Sciatic nerve (tissue), 2 donors: ENCODE measurements around the gene TBC1D22A. TPM values are rescaled to one million over a fixed set of nuclear protein-coding genes. Genes with fewer than 3 reads are reported as not detected.
"Not testable (repeated sequence)": the region's sequence is repeated elsewhere in the genome, so short reads cannot be mapped to it uniquely, and the experiment has no call there.

Experiments
- ATAC-seq: fragments of 200-7000 bp; cut with Tn5 transposase; one replicate; pipeline ENCODE4 v1.9.1; 2020; ENCODE audit warnings: mild to moderate bottlenecking, moderate library complexity
- DNase-seq: peaks from one replicate; pipeline ENCODE4 v3.0.0-alpha.2; 2020; ENCODE audit warnings: low spot score
- intact Hi-C: fragments of 100-400 bp; cut with DNase I; formaldehyde crosslinking; loops from one replicate; pipeline ENCODE4 v1.14.2; 2022
- total RNA-seq: library from RNA; stranded (reverse); fragmentation: NEBNext Ultra II Directional; extraction: Animal tissue kit (Norgen Biotek cat#: 25700); gene quantifications from one replicate; pipeline ENCODE4 v1.2.1, GENCODE V29; 2021
- donor health status: DM: no; HTN: no; CAD: no.
- donor health status: DM: no; HTN: no; CAD: no.

The TBC1D22A gene
- total RNA-seq, 1 donor from 2014 or later: 36.3 TPM

DNA sequence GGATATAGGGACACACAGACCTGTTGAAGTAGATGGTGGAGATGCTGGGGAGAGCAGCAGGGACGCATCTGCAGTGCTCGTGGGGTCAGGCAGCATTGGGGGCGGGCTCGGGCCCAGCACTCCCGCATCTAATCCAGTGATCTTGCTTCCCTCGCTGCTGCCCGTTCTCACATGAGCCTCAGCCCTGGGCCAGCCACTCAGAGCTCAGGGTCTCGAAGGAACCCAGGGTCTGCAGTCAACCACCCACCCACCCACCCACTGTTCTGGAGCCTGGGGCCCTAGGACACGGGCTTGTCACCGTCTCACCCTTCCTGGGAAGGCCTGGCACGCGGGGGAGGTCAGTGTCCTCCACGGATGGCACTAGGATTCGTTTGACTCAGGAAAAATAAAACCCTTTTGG, 406.0 kb downstream of the TBC1D22A start:
- DNase-seq: peak; percentile 21
- no peak for ATAC-seq
- intact Hi-C loops: no loop called here

DNA sequence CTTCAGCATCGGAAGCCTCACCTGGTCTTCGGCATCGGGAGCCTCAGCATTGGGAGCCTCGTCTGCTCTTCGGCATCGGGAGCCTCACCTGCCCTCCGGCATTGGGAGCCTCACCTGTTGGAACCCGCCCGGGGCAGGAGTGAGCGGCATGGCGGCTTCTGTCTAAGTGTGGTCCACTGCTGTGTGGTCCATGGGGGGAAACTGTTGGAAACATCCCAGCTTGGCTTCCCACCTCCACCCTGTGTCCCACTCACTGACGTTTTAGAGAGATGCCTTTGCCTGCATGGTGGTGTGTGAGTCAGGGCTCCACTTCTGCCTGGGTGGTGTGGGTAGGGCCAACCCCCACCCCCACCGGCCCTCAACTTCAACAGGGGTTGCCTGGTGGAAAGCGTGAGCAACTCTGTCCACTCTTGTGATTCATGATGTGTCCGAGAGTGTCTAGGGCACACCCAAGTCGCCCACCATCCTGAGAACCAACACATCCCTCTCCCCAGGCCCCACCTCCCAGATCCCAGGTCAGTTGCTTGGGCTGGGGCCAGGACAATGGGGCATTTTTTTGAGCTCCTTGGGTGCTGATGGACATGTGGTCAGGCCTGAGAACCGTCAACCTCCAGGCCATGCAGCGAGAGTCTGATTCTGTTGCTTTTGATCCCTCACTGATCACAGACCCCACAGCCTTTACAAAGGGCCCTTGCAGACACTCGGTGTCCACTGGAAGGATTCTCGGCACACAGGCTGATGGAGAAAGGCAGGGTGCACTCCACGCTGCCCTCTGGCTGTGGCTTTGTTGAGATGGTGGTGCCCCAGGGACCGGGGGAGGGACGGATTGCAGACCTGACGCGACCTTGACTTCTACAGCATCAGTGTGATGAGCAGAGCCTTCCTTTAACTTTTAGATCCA, 406.7 kb downstream of the TBC1D22A start:
- ATAC-seq (no peak), DNase-seq (peak; percentile 52)
- intact Hi-C loops: no loop called here

DNA sequence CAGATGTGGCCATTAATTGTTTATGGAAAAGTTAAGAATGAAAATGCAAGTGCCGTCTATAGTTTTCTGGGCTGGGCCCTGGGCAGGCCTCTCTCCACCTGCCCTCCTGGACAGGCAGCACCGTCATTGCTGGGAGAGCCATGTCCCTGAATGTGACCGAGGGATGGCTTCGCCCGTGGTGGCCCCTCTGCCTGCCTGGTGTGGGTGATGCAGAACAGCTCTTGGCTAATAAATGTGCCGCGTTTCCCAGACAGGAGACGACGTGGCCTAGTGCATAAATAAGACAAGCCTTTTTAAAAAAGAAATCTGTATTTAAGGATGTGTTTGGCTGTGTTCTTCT, 407.3 kb downstream of the TBC1D22A start:
- DNase-seq (peak; percentile 40), ATAC-seq (no peak)
- intact Hi-C loops: no loop called here

DNA sequence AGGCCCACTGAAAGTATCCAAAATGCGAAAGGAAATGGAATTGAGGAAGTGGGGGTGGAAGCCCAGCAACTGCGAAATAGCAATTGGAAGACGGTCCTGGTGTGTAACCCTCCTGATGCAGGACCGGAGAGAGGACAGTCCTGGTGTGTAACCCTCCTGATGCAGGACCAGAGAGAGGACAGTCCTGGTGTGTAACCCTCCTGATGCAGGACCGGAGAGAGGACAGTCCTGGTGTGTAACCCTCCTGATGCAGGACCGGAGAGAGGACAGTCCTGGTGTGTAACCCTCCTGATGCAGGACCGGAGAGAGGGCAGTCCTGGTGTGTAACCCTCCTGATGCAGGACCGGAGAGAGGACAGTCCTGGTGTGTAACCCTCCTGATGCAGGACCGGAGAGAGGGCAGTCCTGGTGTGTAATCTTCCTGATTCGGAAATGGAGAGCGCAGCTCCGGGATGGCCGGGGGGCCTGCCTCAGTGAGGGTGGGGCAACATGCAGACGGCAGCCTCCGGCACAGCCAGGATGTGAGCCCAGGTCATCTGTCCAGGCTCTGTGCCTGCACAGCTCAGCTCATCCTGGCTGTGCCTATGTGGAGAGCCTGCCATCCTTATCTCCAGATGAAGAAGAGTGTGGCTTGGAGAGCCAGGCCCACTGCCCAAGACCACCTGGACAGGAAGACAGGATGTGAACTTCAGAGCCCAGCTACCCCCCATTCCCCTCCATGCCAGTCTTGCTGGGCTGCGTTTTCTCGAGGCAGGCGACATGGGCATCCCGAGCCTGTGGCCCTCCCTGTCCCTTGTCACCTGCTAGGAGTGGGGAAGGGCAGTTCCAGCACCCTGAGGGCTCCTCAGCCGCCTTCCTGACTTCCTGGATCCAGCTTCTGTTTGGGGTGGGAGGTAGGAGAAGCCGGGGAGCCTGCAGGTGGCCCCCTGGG, 408.3 kb downstream of the TBC1D22A start:
- intact Hi-C loops: not testable (repeated sequence)

GRCh38 chr22:47171441-47172221, 409.2 kb downstream of the TBC1D22A start:
- ATAC-seq (no peak), DNase-seq (peak; percentile 51)
- intact Hi-C loops: no loop called here

More for the DNA sequence above, 408.3 kb downstream of the TBC1D22A start:
- DNase-seq: peak; percentile 45
- not testable (repeated sequence) for ATAC-seq

DNA sequence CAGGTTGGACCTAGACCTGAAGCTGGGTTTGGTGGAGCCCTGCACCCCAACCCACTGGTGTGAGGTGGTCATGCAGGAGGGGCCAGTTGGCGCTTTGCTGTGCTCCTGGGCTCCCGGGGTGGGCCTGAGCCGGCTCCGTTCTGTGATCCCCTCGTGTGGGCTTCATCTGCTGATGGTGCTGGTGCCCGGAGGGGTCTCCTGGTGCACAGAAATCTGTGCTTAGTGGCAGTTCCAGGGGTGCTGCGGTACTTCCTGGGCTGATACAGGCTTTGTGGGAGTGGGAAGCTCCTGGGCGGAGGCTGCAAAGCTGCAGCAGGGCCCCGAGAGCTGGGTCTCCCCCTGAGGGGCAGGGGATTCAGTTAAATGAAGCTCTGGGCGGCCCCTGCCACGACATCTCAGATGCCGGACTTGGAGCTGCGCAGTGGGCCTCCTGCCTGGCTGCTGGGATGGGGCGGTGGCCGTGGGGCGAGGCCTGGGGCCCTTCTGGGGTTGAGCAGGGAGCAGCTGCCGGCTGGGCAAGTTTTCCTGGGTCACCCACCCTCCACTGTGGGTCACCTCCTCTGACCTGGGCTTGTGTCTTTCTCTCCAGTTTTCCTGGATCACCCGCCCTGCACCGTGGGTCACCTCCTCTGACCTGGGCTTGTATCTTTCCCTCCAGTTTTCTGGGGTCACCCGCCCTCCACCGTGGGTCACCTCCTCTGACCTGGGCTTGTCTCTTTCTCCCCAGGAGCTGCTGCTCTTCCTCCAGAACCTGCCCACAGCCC, 410.5 kb downstream of the TBC1D22A start:
- intact Hi-C loops: no loop called here
- no peak for ATAC-seq
- DNase-seq: peak; percentile 44

GRCh38 chr22:47173535-47174021, 411.1 kb downstream of the TBC1D22A start:
- DNase-seq (peak; percentile 50), ATAC-seq (no peak)
- intact Hi-C loops: no loop called here

DNA sequence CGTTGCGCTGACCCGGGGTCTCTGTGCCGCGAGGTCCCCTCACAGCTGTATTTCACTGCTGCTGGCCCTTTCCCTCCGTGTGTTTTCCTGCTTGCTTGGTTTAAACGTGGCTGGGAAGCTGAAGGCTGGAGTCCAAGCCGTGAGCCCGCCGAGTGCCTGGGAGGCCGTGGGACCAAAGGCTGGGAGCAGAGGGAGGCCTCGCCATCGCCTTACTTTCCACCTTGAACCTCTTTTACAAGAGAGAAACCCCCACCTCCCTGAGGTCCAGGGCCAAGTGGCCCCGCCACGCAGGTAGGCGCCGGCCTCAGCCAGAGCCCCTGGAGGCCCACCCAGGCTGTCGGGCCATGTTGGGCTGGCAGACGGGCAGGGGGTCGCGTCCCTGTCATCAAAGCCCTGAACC, 411.6 kb downstream of the TBC1D22A start:
- intact Hi-C loops: no loop called here

GRCh38 chr22:47174671-47175112, 412.2 kb downstream of the TBC1D22A start:
- DNase-seq (peak; percentile 46), ATAC-seq (no peak)
- intact Hi-C loops: no loop called here

More for the DNA sequence above, 411.6 kb downstream of the TBC1D22A start:
- ATAC-seq (no peak), DNase-seq (peak; percentile 45)

DNA sequence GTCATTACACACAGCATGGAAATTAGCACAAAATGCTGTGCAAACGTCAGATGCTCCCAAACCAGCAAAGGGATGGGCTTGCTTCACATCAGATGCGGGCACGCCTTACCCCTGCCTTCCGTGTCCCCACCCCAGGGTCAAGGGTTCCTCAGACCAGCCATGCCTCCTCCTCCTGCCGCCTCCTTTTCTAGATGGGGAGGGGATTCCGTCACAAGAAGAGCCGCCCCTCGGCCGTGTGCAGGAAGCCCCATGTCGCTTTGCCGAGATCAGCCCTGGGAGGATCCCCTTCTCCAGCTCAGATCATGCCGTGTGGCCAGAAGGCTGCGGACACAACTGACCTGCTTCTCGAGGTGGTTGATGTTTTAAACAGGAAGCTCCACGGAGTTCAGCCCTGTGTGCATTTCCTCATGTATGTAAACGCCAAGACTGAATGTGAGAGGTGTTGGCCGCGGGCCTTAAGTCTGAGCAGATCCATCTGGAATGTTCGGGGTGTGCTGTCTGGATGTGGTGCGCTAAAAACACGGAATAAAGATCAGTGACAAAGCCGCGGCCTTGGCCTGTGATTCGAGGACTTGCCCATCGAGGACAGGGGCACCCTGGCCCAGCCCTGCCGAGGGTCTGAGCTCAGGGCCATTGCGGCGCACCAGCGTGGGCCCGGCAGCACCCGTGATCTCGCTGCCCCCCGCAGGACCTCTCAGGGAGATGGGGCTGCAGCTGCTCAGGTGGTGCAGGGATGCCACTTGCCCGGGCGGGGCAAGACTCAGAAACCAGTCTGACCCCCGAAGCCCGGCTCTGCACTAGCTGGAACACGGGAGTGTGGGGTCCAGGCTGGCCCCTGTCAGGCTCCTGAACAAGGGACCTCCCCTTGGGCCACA, 412.9 kb downstream of the TBC1D22A start:
- ATAC-seq (no peak), DNase-seq (peak; percentile 49)
- intact Hi-C loops: no loop called here

DNA sequence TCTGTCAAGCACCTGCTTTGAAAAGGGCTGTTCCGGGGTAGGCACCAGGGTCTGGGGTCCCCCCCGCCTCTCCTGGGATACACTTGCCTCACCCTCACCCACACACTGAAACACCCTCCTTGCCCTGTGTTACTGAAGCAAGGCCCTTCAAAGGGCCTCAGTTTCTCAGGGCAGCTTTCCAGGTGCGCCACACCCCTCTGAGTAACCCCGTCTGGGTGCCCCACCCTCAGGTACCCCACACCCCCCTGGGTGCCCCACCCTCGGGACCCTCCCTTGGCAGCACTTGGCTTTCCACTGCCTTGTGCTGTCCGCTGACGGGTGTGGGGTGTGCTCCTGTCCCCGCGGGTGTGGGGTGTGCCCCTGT, 413.6 kb downstream of the TBC1D22A start:
- DNase-seq: peak; percentile 49
- no peak for ATAC-seq
- intact Hi-C loops: no loop called here

GRCh38 chr22:47176573-47177333, 414.3 kb downstream of the TBC1D22A start:
- DNase-seq (peak; percentile 49), ATAC-seq (no peak)
- intact Hi-C loops: no loop called here

DNA sequence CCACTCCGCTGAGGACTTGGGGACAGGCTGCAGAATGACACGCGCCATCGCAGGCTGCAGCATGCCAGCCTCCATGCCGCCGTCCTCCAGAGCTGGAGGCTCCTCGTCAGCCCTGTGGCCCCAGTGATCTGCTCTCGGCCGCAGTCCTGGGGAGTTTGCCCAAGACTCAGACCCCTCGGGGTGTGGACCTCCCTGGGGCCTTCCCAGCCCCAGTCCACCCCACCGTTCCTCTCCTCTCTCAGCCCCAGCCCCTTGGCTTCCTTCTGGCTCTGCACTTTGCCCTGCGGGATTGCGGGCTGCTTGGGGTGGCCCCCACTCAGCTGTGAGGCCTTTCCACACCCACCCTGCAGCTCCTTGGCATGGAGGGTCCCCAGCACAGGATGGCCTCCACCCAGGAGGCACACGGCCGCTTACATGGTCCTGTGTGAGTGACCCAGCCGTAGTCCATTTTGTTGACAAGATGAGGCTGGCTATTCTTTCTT, 414.9 kb downstream of the TBC1D22A start:
- intact Hi-C loops: no loop called here
- no peak for ATAC-seq
- DNase-seq: peak; percentile 46

DNA sequence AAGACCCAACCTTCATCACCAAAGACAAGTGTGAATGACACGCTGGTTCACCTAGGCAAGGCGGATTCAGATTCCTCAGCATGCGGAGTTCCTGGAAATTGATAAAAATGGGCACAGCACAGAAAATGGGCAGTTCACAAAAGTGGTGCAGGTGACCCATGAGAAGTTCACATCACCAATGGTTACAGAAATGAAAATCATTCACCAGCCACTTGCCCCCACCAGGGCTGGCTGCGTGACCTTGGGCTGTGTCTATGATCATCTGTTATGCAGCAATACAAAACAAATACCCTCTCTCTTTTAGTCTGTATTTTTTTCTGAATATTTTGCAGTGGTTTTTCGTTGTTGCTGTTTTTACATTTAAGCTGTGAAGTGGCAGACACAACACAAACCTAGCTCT, 415.9 kb downstream of the TBC1D22A start:
- ATAC-seq: no peak
- intact Hi-C loops: no loop called here
- peak; percentile 15 for DNase-seq

GRCh38 chr22:47180796-47181195, 418.3 kb downstream of the TBC1D22A start:
- intact Hi-C loops: no loop called here
- no peak for ATAC-seq
- DNase-seq: no peak

- peak; percentile 47 for DNase-seq
- ATAC-seq: no peak
- intact Hi-C loops: no loop called here
Observed at GRCh38 chr22:47187176-47187957, 424.9 kb downstream of the TBC1D22A start.
